Stimulated activated CD4-positive, alpha-beta T cell treated with anti-CD3 and anti-CD28 coated beads, TNF-alpha, amount 100 ng/mL, for 24 hours (primary cell): ENCODE data around the gene ACAN.

Source experiments
- DNase-seq, 3 experiments: peaks; one replicate each; pipeline ENCODE4 v3.0.0-alpha.2; 2020; ENCODE audit warnings: low read depth in 3 of 3

ACAN gene

DNA sequence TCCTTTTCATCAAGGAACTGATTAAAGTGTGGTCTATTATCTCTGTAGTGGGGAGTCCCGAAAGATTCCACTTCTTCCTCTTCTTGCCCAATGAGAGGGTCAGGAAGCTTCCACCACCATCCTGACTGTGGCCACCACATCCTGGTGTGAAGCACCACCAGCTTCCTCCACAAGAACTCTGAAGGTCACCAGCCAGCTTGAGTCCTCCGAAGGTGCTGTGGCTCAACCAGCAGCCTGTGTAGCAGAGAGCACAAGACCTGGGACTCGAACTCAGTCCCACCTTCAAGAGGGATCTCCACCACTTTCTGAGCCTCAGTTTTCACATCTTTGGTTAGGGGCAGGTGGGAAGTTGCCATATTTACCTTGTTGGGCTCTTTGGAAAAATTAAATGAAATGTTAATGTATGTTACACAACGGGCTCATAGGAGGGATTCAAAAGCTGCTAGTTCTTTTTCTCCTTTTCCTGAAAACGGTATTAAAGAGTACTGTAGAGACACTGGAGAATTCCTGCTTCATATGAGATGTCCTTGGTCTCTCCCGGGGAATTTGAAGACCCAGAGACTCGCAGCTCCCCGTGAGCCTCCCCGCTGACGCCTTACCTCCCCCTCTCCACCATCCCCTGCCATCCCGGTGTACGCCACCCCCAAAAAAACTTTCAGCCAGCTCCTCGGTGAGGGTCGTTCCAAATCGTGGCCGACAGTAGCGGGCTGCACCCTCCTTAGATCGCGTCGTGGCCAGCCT is 816 bp upstream of the ACAN start:
- no peak for DNase-seq

DNA sequence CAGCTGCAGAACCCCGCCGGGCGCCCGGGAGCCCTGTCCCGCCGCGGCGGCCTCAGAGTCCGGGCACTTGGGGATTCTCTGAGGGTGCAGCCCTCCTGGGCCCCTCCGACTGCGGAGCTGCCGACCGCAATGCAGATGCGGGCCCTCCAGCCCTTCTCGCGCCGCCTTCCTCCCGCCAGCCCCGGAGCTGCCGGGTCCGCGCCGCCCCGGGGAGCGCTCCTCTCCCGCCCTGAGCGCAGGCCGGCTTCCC is 320 bp upstream of the ACAN start:
- no peak for DNase-seq

DNA sequence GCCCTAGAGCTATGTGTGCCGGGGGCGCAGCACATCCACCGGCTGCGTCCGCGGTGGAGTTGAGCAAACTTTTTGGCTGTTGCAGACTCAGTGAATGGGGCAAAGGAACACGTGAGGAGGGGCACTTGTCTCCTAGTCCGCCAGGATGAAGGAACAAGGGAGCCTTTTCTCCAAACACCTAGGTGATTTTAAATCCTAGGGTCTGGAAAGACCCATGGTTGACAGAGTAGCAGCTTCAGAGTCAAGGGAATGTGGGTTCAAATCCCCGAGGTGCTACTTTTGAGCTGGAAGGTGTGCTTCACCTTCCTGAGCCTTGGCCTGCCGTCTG is 648 bp downstream of the ACAN start:
- no peak for DNase-seq

DNA sequence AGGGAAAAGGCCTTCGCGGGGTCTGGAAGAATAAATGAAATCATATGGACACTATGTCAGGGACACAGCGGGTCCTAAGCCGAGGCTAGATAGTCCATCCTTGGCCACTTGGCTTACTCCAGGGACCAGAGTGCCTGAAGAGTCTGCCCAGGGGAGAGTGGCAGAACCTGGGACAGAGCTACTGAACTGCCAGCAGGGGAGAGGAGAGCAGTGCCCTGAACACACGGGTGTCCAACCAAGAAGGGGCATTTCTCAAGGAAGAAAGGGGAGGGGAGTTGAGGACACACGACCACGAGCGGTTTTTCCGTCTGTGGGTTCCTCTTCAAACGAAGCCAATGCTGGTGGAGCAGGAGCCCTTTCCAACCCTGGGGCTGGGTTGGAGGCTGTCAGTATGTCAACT is 1.0 kb downstream of the ACAN start:
- DNase-seq: no peak

DNA sequence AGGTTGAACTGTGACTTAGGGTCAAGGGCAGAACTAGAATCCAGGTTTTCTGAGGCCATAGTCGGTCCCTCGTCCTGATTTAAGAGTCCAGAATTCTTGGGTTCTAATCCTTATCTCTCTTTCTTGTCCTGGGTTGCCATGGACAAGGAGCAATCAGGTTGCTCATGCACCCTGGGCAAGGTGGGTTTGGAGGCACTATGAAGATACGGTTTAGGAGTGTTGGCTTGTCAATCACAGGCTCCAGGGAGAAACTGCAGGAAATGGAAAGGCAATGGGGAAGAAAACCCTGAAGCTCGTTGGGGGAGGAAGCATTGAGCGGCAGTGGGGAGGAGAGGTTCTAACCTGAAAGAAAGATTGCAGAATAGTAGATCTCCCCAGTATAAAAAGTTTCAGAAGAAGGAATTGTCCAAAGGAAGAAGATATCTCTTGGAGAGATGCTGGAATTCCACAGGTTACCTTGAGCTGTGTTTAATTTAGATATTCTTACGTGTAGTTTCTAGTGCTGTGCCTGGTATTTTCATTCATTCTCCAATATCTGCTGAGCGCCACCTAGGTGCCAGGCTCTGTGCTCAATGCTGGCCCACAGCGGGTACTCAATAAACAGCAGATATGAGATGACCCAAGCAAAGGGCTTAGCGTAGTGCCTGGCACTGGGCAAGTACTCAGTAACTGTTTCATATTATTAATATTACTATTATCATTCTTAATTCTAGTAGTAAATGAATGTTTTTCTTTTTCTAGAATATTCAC is 2.0 kb downstream of the ACAN start:
- no peak for DNase-seq

DNA sequence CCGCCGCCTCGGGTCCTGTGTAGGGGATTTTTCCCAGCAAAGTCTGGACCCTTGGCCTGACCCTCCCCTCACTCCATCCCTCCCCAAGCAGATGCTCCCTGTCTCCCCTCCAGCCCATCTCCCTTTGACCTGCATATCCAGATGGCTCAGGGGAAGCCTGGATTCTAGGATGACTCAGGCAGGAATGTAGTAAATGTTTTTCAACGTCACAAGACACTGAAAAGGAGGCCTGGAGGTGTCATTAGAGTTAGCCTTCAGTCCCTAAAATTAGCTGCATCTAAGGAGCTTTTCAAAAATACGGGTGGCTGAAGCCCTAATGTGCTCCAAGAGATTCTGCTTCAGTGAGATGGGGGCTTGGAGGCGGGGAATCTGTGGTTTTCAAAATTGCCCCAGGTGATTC is 7.2 kb downstream of the ACAN start:
- no peak for DNase-seq

DNA sequence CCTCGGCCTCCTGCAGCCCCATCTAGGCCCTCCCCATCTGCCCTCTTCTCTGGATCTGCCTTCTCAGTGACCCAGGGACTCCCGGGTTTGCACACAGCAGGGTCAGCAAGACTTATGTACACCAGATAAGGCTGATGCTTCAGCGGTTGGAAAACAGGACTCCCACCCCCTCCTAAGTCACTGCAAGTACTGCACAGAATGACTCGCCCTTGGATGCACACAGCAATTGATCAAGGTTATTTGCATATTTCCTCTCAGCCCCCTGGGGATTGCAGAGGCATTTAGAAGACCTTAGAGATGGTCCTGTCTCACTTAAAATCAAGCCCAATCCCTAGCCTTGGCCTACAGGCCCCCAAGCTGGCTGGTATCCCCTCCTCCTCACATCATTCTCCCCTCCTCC is 8.9 kb downstream of the ACAN start:
- DNase-seq: no peak

DNA sequence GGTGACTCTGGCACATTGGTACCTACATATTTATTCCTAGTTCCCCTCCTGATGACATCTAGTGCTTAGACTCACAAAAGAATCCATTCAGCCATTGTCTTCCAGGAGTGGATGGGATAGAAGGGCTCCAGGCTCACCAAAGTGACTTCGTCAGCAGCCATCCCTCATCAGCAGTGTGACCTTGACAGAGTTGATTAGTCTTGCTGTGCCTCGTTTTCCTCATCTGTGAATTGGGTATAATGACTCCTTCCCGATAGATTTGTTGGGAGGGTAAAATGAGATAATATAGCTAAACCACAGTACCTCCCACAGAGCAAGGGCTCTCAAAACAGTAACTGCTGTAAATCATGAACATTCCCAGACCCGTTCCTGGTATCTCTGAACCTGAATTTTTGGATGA is 10.7 kb downstream of the ACAN start:
- DNase-seq: no peak

DNA sequence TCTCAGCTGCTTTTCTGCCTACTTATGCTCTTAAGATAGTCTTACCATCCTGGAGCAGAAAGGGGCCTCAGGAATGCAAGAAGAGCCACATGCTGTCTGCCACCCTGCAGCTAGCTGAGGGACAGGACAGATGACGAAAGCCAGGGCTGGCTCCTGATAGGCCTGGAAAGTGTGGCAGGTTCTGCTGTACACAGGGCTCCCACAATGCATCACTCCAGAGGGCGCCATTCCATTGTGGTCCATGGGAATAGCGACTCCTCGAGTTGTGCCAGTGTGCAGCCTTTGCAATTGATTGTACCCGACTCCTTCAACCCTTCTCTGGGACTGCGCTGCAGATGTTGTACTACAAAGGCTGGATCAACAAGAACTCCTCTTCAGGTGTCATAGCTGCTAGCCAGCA is 11.2 kb downstream of the ACAN start:
- DNase-seq: no peak

DNA sequence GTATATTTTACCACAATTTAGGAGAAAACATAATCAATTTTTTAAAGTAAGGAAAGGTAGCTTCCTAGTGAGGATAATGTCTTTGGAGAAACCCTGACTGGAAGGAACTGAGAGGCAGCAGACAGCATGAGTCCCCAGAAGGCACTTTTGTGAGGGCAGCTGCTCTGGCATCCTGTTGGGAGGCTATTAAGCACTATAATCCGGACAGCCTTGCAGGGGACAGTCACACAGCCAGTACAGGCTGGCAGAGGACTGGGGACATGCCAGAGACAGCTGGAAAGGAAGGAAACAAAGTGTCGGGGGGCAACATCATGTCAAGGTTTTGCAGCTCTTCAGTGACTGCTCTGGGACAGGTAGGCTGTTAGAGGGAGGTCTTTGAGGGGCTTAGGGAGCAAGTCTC is 15.7 kb downstream of the ACAN start:
- no peak for DNase-seq

DNA sequence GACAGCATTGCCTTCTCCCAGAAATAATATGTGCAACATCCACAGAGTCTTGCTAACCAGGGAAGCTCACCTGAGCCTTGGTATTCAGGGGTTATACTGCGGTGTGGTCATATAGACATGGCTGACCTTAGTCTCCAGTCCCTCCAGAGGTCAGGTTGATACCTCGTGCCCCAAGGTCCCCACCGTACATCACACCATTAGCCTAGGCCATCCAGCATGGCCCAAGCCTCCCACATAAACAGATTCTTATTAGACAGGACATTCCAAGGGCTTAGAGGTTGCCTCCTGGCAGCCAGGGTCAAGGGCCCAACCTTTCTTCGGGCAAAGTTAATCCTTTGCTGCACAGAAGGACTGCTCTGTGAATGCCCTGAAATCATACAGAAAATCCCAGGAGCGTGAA is 18.8 kb downstream of the ACAN start:
- no peak for DNase-seq

DNA sequence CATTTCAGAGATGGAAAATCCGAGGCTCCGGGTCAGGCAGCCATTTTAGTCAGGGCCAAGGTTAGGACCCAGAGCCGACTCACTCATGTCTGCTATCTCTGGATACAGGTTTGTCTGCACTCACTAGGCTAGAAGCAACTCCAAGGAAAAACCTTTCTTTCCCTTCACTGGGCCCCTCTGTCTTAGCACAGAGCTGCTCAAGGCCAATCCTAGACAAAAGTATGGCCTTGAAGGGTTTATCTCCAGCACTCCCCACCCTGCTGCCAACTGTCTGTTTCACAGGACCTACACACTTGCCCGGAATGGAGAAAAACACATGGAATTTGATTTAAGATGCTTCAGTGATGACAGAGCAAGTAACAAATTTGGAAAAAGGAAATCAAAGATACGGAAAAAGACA is 25.6 kb downstream of the ACAN start:
- no peak for DNase-seq

DNA sequence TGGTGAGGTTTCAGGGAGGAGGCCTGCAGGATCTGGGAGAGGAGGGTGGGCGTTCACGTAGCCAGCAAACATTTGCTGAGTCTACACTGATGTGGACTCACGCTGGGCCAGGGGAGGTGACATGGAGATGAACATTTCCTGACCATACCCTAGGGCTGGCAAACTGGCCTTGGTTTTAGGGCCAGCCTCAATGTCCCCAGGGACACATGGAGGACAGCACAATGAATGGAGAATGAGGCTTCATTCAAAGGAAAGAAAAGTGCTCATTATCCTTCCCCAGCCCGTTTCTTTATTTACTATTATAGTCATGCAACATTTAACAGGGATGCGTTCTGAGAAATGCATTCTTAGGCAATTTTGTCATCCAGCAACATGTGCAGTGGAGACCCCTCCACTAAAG is 26.8 kb downstream of the ACAN start:
- DNase-seq: no peak

DNA sequence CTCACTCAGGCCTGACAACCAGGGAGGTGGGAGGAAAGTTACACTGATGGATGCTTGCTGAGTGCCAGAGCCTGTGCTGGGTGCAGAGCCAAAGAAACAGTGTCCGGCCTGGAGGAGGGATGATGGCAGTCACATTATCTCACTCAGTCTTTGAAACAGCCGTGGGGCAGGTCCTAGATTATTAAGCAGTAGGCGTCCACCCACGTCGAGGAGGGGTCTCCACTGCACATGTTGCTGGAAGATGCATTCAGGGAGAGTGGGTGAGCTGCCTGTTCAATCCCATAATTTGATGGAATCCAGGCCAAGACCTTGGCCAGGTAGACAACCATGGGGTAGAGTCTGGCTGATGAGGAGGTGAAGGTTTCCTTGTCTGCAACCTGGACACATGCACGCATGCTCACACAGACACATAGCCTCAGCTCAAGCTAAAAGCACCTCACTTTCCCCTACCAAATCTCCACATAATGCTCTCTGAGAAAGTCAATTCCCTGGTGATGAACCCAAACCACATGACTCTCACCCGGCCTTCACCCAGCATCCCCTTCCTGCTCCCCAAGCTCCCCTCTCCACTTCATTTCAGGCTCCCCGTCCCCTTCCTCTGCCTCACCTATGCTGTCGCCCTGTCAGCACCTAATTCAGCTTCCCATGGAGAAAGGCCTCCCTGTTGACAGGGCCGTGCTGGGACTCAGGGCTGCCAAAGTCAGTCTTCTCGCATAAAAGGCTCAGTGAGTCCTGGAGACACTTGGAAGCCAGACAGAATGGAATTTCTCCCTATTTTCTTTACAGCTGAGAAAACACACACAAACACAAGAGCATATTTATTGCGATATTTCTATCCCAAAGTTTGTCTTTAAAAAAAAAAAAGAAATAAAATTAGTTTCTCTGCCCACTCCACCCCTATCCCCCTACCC is 29.8 kb downstream of the ACAN start:
- no peak for DNase-seq

DNA sequence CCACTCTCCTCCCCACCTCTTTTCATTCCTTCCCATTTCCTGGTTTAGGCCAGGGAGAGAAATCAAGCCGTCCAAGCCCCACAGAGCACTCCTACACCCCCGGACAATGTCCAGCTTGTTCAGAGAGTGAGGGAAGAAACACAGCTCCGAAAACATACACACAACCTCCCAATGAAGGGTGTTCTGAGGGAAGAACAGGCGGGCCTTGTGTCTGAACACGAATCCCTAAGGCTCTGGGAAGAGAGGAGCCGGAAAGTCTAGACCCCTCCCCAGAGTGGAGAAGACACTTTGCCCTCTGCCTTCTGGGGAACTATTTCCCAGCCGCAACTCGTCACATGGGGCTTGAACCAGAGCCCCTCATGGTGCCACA is 30.5 kb downstream of the ACAN start:
- no peak for DNase-seq

DNA sequence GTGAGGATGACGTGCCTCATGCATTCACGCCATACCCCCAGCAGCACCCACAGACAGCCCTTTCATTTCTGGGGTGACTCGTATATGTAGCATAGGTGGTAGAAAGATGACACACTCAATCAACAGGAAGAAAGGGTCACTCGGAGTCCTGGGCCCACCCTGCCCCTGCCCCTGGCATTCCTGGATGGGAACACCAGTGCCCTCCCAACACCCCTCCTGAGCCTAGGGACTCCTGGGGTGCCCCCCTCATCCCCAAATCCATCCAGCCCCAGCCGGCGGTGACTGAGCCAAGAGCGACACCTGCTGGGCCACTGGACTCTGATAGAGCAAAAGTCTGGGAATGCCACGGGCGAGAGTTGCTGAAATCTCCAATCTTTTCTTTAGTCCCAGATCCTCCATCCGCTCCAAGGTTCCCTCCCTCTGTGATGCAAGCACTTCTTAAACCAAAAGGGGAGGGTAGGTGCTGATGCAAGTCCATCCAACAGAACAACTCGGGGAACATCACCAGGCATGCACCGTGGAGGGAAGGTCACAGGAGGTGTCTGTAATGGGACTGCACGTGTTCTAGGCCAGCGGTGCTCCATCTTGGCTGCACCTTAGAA is 31.1 kb downstream of the ACAN start:
- DNase-seq: peak in 1 of 3 experiments; percentile 9

DNA sequence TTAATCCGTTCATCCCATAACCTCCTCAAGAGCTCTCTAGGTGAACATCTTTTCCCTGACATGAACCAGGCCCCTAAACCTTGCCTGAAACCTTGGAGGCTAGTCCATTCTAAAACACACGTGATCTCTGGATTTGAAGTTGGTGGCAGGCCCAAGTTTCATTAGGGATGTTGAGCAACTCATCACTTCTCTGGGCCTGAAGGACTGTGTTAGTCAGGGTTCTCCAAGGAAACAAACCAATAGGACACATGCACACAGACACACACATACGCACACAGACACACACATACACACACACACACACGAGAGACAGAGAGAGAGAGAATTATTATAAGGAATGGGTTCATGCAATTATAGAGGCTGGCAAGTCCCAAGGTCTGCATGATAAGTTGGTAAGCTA is 31.9 kb downstream of the ACAN start:
- DNase-seq: no peak

DNA sequence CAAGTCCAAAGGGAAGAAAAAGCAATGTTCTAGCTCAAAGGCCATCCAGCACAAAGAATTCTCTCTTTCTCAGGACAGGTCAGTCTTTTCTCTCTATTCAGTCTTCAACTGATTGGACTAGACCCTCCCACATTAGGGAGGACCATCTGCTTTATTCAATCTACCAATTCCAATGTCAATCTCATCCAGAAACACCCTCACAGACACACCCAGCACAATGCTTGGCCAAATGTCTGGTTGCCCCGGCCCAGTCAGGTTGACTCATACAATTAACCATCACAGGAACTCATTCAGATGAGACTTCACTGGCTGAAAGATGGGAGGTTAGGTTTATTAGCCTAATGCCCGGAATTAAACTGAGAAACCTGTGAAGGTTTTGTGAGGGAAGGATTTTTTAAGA is 32.4 kb downstream of the ACAN start:
- DNase-seq: no peak

DNA sequence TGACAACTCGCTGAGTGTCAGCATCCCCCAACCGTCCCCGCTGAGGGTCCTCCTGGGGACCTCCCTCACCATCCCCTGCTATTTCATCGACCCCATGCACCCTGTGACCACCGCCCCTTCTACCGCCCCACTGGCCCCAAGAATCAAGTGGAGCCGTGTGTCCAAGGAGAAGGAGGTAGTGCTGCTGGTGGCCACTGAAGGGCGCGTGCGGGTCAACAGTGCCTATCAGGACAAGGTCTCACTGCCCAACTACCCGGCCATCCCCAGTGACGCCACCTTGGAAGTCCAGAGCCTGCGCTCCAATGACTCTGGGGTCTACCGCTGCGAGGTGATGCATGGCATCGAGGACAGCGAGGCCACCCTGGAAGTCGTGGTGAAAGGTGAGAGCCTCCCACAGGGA is 35.4 kb downstream of the ACAN start:
- DNase-seq: no peak

DNA sequence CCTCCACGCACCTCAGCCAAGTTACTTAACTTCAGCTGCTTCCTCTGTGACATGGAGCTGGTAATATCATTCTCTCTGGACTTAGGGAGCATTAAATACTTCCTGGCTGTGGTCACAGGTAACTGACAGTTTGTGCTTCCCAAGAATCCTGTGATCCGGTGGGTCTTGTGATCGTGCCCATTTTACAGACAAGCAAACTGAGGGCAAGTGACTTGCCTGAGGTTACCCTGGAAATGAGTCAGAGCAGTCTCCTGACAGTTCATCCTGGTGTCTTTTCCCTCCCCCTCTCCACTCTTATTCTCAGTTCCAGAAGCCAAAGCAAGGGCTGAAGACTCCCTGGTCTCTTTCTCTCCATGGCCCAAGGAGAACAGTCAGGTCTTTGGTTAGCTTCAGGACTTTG is 35.9 kb downstream of the ACAN start:
- DNase-seq: no peak

DNA sequence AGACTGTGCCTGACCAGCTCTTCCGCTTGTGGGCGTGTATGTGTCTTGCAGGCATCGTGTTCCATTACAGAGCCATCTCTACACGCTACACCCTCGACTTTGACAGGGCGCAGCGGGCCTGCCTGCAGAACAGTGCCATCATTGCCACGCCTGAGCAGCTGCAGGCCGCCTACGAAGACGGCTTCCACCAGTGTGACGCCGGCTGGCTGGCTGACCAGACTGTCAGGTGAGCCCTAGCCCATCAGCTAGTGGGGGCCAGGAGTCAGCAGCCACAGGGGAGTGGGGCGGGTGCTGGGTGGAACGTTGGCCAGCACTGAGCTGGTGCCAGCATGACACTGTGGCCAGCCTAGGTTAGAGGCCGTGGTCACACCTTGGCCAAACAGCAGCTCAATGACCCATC is 36.7 kb downstream of the ACAN start:
- no peak for DNase-seq

DNA sequence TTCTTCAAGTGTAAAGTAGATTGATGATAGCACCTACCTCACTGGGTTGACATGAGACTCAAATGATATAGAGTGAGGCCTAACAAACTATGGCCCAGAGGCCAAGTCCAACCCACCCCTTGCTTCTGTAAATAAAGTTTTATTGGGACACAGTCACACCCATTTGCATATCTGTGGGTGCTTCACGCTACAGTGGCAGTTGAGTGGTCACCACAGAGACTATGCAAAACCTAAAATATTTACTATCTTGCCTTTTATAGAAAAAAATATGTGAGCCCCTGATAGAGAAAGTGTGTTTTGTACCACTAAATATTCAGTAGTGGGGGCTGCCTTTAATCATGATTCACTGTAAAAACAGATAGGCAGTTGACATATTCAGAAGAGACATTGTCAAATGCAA is 38.0 kb downstream of the ACAN start:
- DNase-seq: no peak

DNA sequence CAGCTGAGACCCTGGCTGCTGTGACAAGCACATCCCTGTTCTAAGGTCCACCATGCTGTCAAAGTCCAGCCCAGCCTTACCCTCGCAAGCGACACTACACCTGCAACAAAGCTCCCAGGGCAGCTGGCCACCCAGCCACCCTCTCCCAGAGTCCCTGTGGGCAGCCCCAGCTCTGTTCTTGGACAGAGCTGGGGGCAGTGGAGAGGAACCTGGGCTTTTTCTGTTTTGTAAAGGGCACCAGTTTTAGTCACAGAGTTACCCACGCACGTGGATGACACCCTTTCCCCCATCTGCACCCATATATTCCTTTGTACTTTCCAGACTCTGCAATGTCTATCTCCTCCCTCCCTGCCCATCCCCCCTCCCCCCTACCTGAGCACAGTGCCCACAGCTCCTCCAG is 38.9 kb downstream of the ACAN start:
- no peak for DNase-seq
